Trophoblast cell (in vitro differentiated cells and primary cell): Measurements from ENCODE around the gene TMC3.
"Not testable (repeated sequence)": the region's sequence is repeated elsewhere in the genome, so short reads cannot be mapped to it uniquely, and the experiment has no call there.

Source experiments
- DNase-seq, 2 donors: peaks; one replicate each; pipeline ENCODE4 v3.0.0-alpha.2; 2016
- H2AFZ ChIP-seq: 2 replicates; pipeline ENCODE4 v1.6.1; 2013; ENCODE audit warnings: low read length, moderate library complexity, mild to moderate bottlenecking; ENCODE audit not compliant: insufficient read depth, poor library complexity
- H2AK5ac ChIP-seq: 2 replicates; pipeline ENCODE4 v1.6.1; 2013; ENCODE audit warnings: mild to moderate bottlenecking, low read length
- H2BK120ac ChIP-seq: 2 replicates; pipeline ENCODE4 v1.6.1; 2013; ENCODE audit warnings: low read length, mild to moderate bottlenecking, moderate library complexity; ENCODE audit not compliant: insufficient read depth, poor library complexity
- H2BK12ac ChIP-seq: 2 replicates; pipeline ENCODE4 v1.6.1; 2013; ENCODE audit warnings: mild to moderate bottlenecking, low read length, moderate library complexity
- H2BK5ac ChIP-seq: 2 replicates; pipeline ENCODE4 v1.6.1; 2013; ENCODE audit warnings: low read length, low read depth, moderate library complexity, mild to moderate bottlenecking; ENCODE audit not compliant: poor library complexity
- H3K14ac ChIP-seq: 2 replicates; pipeline ENCODE4 v1.6.1; 2013; ENCODE audit warnings: mild to moderate bottlenecking, low read length
- H3K18ac ChIP-seq: 2 replicates; pipeline ENCODE4 v1.6.1; 2013; ENCODE audit warnings: mild to moderate bottlenecking, low read length
- H3K23ac ChIP-seq: 2 replicates; pipeline ENCODE4 v1.6.1; 2013; ENCODE audit warnings: low read length
- H3K27ac ChIP-seq: 2 replicates; pipeline ENCODE4 v1.5.1; 2013; ENCODE audit warnings: low read depth, mild to moderate bottlenecking, inconsistent platforms, low read length, moderate library complexity
- H3K27me3 ChIP-seq: 2 replicates; pipeline ENCODE4 v1.6.1; 2013; ENCODE audit warnings: inconsistent platforms, mild to moderate bottlenecking, low read length, moderate library complexity; ENCODE audit not compliant: insufficient read depth
- H3K36me3 ChIP-seq, 2 experiments: 1 replicate in 1 of 2; 2 replicates in 1 of 2; pipeline ENCODE4 v1.6.1; 2013; ENCODE audit warnings: low read length in 2 of 2, mild to moderate bottlenecking in 2 of 2, moderate library complexity in 1 of 2; ENCODE audit not compliant: insufficient read depth in 2 of 2, control insufficient read depth in 1 of 2
- H3K4ac ChIP-seq: 2 replicates; pipeline ENCODE4 v1.6.1; 2013; ENCODE audit warnings: low read depth, mild to moderate bottlenecking, low read length, moderate library complexity
- H3K4me1 ChIP-seq, 2 experiments: 1 replicate in 1 of 2; 2 replicates in 1 of 2; pipeline ENCODE4 v1.6.1; 2013; ENCODE audit warnings: low read length in 2 of 2, mild to moderate bottlenecking in 2 of 2, moderate library complexity in 1 of 2; ENCODE audit not compliant: insufficient read depth in 2 of 2, control insufficient read depth in 1 of 2
- H3K4me2 ChIP-seq: 2 replicates; pipeline ENCODE4 v1.6.1; 2013; ENCODE audit warnings: inconsistent platforms, mild to moderate bottlenecking, low read length, moderate library complexity
- H3K4me3 ChIP-seq: 2 replicates; pipeline ENCODE4 v1.5.1; 2013; ENCODE audit warnings: mild to moderate bottlenecking, low read depth, low read length, inconsistent platforms
- H3K79me1 ChIP-seq: one replicate; pipeline ENCODE4 v1.6.1; 2013; ENCODE audit warnings: low read length
- H3K79me2 ChIP-seq: 2 replicates; pipeline ENCODE4 v1.6.1; 2013; ENCODE audit warnings: low read length, mild to moderate bottlenecking; ENCODE audit not compliant: control insufficient read depth, insufficient read depth, poor library complexity
- H3K9ac ChIP-seq: 2 replicates; pipeline ENCODE4 v1.6.1; 2013; ENCODE audit warnings: mild to moderate bottlenecking, low read length
- H3K9me3 ChIP-seq: 2 replicates; pipeline ENCODE4 v1.6.1; 2013; ENCODE audit warnings: low read depth, mild to moderate bottlenecking, control low read depth, inconsistent platforms, low read length; ENCODE audit not compliant: insufficient read depth
- H4K12ac ChIP-seq: 2 replicates; pipeline ENCODE4 v1.6.1; 2013; ENCODE audit warnings: low read depth, mild to moderate bottlenecking, low read length, moderate library complexity
- H4K8ac ChIP-seq: 2 replicates; pipeline ENCODE4 v1.6.1; 2013; ENCODE audit warnings: low read depth, mild to moderate bottlenecking, low read length, moderate library complexity
- H4K91ac ChIP-seq: one replicate; pipeline ENCODE4 v1.6.1; 2013; ENCODE audit warnings: low read depth, mild to moderate bottlenecking, low read length, moderate library complexity
- WGBS: extraction: QIAGEN DNeasy Blood & Tissue Kit; methylation state at CpG from one replicate; pipeline ENCODE4 v1.1.7; 2013; ENCODE audit warnings: missing lambda C conversion rate; ENCODE audit not compliant: insufficient read length, insufficient coverage; ENCODE audit errors: extremely low coverage; 5-methylcytosine and 5-hydroxymethylcytosine counted together

The TMC3 gene

DNA sequence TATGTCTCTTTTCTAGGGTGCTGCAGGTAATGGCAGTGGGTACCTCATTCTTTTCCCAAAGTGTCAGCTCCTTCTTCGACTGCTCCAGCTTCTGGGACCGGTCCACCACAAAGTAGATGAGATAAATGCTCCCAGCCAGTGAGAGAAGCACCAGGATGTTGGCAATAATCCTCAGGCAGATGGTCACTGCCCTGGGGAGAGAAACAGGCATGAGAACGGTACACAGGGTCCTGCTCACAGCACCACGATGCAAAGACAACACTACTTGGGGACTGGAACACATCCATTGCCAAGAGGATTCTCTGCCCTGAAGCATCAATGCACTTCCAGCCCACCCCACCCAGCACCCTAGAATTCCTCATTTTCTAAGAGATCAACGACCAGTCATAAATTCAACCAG, 22.4 kb downstream of the TMC3 start:
- no peak overlapping the region for H4K8ac ChIP-seq
- WGBS: no CpG with 5 or more reads among the region's 5 CpGs
- H3K18ac ChIP-seq: no peak overlapping the region
- no peak overlapping the region for H2BK5ac ChIP-seq
- H2BK12ac ChIP-seq: no peak overlapping the region
- H3K4me2 ChIP-seq: no peak overlapping the region
- no peak for DNase-seq
- H3K23ac ChIP-seq: no peak overlapping the region
- no peak overlapping the region for H3K9ac ChIP-seq
- no peaks in the 10 kb centered on the region for H3K4me1 ChIP-seq
- no peaks in the 10 kb centered on the region for H3K79me2 ChIP-seq
- H3K4me3 ChIP-seq: no peak overlapping the region
- no peak overlapping the region for H3K4ac ChIP-seq
- no peak overlapping the region for H3K14ac ChIP-seq
- H3K79me1 ChIP-seq: no peaks in the 10 kb centered on the region
- no peaks in the 10 kb centered on the region for H3K27me3 ChIP-seq
- no peak overlapping the region for H4K91ac ChIP-seq
- no peaks in the 10 kb centered on the region for H3K9me3 ChIP-seq
- no peak overlapping the region for H3K27ac ChIP-seq
- H3K36me3 ChIP-seq: no peaks in the 10 kb centered on the region
- no peak overlapping the region for H2BK120ac ChIP-seq
- no peak overlapping the region for H4K12ac ChIP-seq
- no peak overlapping the region for H2AFZ ChIP-seq
- no peak overlapping the region for H2AK5ac ChIP-seq

DNA sequence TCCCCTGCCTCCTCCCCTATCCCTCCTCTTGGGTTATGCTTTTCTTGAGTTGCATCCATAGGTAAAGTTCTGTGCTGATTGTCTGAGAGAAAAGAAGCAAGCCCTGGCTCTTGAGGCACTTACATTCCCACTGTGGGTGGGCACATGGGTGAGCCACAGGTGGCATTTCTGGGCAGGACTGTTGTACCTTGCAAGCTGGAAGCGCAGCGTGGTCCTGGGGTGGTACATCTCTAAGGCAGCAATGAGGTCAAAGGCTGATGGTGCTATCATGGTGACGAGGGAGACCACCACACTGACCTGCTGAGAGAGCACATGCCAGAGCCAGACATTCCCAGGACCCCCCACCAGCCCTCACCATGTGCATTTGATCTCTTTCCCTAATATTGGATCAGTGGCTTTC, 24.7 kb downstream of the TMC3 start:
- Histone ChIP-seq H3K79me2 (no peaks in the 10 kb centered on the region), H3K14ac (no peak overlapping the region), H2BK5ac (no peak overlapping the region), H3K79me1 (no peaks in the 10 kb centered on the region), H3K27ac (no peak overlapping the region), H3K18ac (no peak overlapping the region), H2AK5ac (no peak overlapping the region), H2BK12ac (no peak overlapping the region), H4K8ac (no peak overlapping the region), H3K4me3 (no peak overlapping the region), H4K91ac (no peak overlapping the region), H3K9ac (no peak overlapping the region), H2BK120ac (no peak overlapping the region), H3K4me2 (no peak overlapping the region), H2AFZ (no peak overlapping the region), H3K36me3 (no peaks in the 10 kb centered on the region), H3K4ac (no peak overlapping the region), H3K27me3 (no peaks in the 10 kb centered on the region), H3K4me1 (no peaks in the 10 kb centered on the region), H3K9me3 (no peaks in the 10 kb centered on the region), H3K23ac (peak overlapping the region; percentile 82), H4K12ac (no peak overlapping the region)
- no peak for DNase-seq
- WGBS: no CpG with 5 or more reads among the region's 3 CpGs

DNA sequence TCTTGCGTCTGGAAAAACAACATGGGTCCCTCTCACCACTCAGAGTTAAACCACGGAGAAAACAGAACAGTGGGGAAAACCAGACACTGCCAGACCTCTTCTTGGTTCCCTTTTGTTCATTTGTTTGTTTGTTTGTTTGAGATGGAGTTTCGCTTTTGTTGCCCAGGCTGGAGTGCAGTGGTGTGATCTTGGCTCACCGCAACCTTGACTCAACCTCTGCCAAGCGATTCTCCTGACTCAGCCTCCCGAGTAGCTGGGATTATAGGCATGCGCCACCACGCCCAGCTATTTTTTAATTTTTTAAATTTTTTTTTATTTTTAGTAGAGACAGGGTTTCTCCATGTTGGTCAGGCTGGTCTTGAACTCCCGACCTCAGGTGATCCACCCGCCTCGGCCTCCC, 25.3 kb downstream of the TMC3 start:
- H4K8ac ChIP-seq, H3K36me3 ChIP-seq, H2AK5ac ChIP-seq, H3K9me3 ChIP-seq, H3K4me2 ChIP-seq, H2BK12ac ChIP-seq, H3K4ac ChIP-seq, H3K79me1 ChIP-seq, H4K91ac ChIP-seq, H3K27ac ChIP-seq, H2BK120ac ChIP-seq, DNase-seq, H2BK5ac ChIP-seq, H3K4me3 ChIP-seq, H3K9ac ChIP-seq, H3K18ac ChIP-seq, H3K79me2 ChIP-seq, H3K27me3 ChIP-seq, H4K12ac ChIP-seq, H3K23ac ChIP-seq, H3K4me1 ChIP-seq, H2AFZ ChIP-seq, H3K14ac ChIP-seq: not testable (repeated sequence)
- no CpG with 5 or more reads among the region's 11 CpGs for WGBS

DNA sequence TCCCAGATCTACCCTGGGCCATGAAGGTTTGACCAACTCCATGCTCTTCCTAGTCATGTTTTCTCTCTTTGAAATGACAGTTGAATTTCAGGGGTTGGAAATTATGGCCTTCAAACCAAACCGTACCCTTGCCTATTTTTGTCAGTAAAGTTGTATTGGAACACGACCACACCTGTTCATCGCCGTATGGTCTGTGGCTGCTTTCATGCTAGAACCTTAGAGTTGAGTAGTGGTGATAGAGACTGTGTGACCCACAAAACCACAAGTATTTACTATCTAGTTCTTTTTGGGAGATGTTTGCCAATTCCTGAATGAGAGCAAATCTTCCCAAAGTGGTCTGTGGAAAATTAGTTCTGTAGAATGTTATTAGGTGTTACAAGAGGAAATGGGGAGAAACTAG, 26.1 kb downstream of the TMC3 start:
- Histone ChIP-seq H4K12ac (no peak overlapping the region), H3K23ac (no peak overlapping the region), H2AFZ (no peak overlapping the region), H3K4ac (no peak overlapping the region), H3K4me1 (no peaks in the 10 kb centered on the region), H2BK120ac (no peak overlapping the region), H2BK5ac (no peak overlapping the region), H3K4me2 (no peak overlapping the region), H2AK5ac (no peak overlapping the region), H3K27ac (no peak overlapping the region), H3K14ac (no peak overlapping the region), H3K18ac (no peak overlapping the region), H2BK12ac (no peak overlapping the region), H3K4me3 (no peak overlapping the region), H3K79me2 (no peaks in the 10 kb centered on the region), H3K79me1 (no peaks in the 10 kb centered on the region), H4K8ac (no peak overlapping the region), H3K9ac (no peak overlapping the region), H3K9me3 (no peaks in the 10 kb centered on the region), H3K36me3 (no peaks in the 10 kb centered on the region), H3K27me3 (no peaks in the 10 kb centered on the region), H4K91ac (no peak overlapping the region)
- no peak for DNase-seq
- no CpG with 5 or more reads among the region's 4 CpGs for WGBS
